ENCODE data around the gene TNPO1. TPM values are rescaled to one million over a fixed set of nuclear protein-coding genes. Genes with fewer than 3 reads are reported as not detected.

TNPO1 gene
- total and polyA plus RNA-seq, 2 of the 8 experiments (the other 6 are each of a cell fraction or from before 2014, with no cell fraction given): 38.5 to 211 TPM

DNA sequence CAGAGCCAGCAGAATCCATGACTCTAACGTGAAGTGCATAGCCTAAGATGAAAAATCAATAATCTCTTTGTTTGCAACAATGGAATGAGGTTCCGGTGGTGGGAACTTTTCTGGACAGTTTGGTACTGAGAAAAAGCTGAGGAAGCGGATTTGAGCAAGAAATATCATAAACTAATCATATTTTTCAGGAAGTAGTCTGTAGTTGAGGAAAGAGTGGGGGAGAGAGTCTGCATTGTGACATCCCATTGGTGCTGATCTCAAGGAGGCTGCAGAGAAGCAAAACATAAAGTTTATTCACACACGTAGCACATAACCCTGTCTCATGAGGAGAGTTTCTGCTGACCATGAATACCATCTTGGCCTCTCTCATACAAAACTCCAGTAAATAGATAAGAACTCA is 123.6 kb downstream of the TNPO1 start:
- Histone ChIP-seq H3K9me3 (ENCODE audit: insufficient read depth in 2 of 2, low read depth in 1 of 2, low read length in 1 of 2) (peaks cover 0 to 5% of the 10 kb centered on the region in 2 experiments; a peak in 2 of 4 replicates), H3K23me2 (ENCODE audit: low read depth, low read length) (no peaks in the 10 kb centered on the region), H3K23ac (ENCODE audit: insufficient read length) (no peak overlapping the region), H2BK20ac (ENCODE audit: low read length) (no peak overlapping the region), H3K79me1 (ENCODE audit: low read depth, low read length) (no peaks in the 10 kb centered on the region), H3K4me3 (ENCODE audit: extremely low read depth in 1 of 4, insufficient read depth in 2 of 4, low read depth in 3 of 4, low read length in 4 of 4) (no peak overlapping the region), H2AFZ (ENCODE audit: low read length) (no peak overlapping the region), H3K27me3 (replicated peaks in 1 of 4; ENCODE audit: control insufficient read depth in 3 of 4, extremely low read depth in 1 of 4, insufficient read depth in 3 of 4, low read length in 3 of 4) (no peaks in the 10 kb centered on the region), H2BK120ac (replicated peaks; ENCODE audit: low read depth, low read length) (no peak overlapping the region), H3K4me1 (replicated peaks in 1 of 4; ENCODE audit: control insufficient read depth in 3 of 4, insufficient read depth in 4 of 4, low read length in 3 of 4) (no peaks in the 10 kb centered on the region), H2BK12ac (ENCODE audit: low read depth, low read length) (no peak overlapping the region), H3K4ac (replicated peaks; ENCODE audit: insufficient read length, low read depth, low read length) (no peak overlapping the region), H2BK15ac (ENCODE audit: low read length) (no peak overlapping the region), H3K36me3 (ENCODE audit: control insufficient read depth in 2 of 4, insufficient read depth in 4 of 4, low read length in 3 of 4) (peaks cover 0 to 2% (median 0%) of the 10 kb centered on the region in 4 experiments; a peak in 1 of 8 replicates), H3K9ac (replicated peaks in 1 of 4; ENCODE audit: extremely low read depth in 1 of 4, low read depth in 3 of 4, low read length in 3 of 4) (no peak overlapping the region), H4K91ac (replicated peaks; ENCODE audit: insufficient read length, low read length) (no peak overlapping the region), H3K79me2 (ENCODE audit: control insufficient read depth in 1 of 2, insufficient read depth in 2 of 2, low read length in 2 of 2) (no peaks in the 10 kb centered on the region), H3K4me2 (ENCODE audit: insufficient read depth in 1 of 2, low read depth in 2 of 2, low read length in 2 of 2) (no peak overlapping the region), H3K27ac (ENCODE audit: low read depth, low read length) (no peak overlapping the region), H2AK5ac (ENCODE audit: low read depth, low read length) (no peak overlapping the region), H4K20me1 (replicated peaks in 1 of 2; ENCODE audit: control insufficient read depth in 1 of 2, insufficient read depth in 2 of 2, low read length in 2 of 2) (no peaks in the 10 kb centered on the region), H3K56ac (replicated peaks; ENCODE audit: insufficient read length, low read depth, low read length) (no peak overlapping the region), H4K8ac (ENCODE audit: extremely low read depth, insufficient read depth, low read length) (no peak overlapping the region), H3K14ac (ENCODE audit: insufficient read length) (no peak overlapping the region), H2BK5ac (ENCODE audit: low read depth, low read length) (no peak overlapping the region), H3K18ac (ENCODE audit: extremely low read depth, low read length) (no peak overlapping the region), H4K5ac (ENCODE audit: insufficient read length, low read depth, low read length) (no peak overlapping the region)
- no peak for DNase-seq (ENCODE audit: low read depth in 1 of 2, low spot score in 2 of 2)
- 66% methylated on average over 4 of the region's 4 CpGs; no CpG with 5 or more reads in 1 of the 2 experiments for WGBS, 2 experiments (ENCODE audit: extremely low coverage in 1 of 2, insufficient coverage in 1 of 2, insufficient read length in 1 of 2, insufficient replicate concordance in 2 of 2, low coverage in 1 of 2, low lambda C conversion rate in 2 of 2, missing lambda C conversion rate in 1 of 2)
- no peak for FAIRE-seq
- ChIA-PET CTCF (ENCODE audit: partially characterized antibody) (interaction anchor here (1.0 kb wide), 1 partner anchor 278 kb away, joined by 3 read pairs; no protein-coding TSS in a partner anchor), POLR2A (ENCODE audit: partially characterized antibody) (no interaction called here)
- TF ChIP-seq TAF1 (IDR thresholded peaks at IDR 0.05; ENCODE audit: low read depth, low read length) (no peak), RXRA (IDR thresholded peaks at IDR 0.05; ENCODE audit: insufficient read depth, low read depth, low read length) (no peak), SRF (IDR thresholded peaks at IDR 0.05; ENCODE audit: low read depth, low read length) (no peak), CTCF (IDR thresholded peaks at IDR 0.05; ENCODE audit: control extremely low read depth in 1 of 3, insufficient read depth in 1 of 3, low read depth in 1 of 3, low read length in 3 of 3) (no peak), EGR1 (IDR thresholded peaks at IDR 0.05; ENCODE audit: borderline replicate concordance, low read depth, low read length) (no peak), GABPA (IDR thresholded peaks at IDR 0.05; ENCODE audit: borderline replicate concordance, insufficient read depth, low read length) (no peak), CHD1 (IDR thresholded peaks at IDR 0.05; ENCODE audit: low read depth, low read length) (no peak), BCL11A (IDR thresholded peaks at IDR 0.05; ENCODE audit: low read depth in 2 of 2, low read length in 2 of 2) (no peak), USF2 (IDR thresholded peaks at IDR 0.05; ENCODE audit: low read length) (no peak)
- TF ChIP-seq, protein P1, sequence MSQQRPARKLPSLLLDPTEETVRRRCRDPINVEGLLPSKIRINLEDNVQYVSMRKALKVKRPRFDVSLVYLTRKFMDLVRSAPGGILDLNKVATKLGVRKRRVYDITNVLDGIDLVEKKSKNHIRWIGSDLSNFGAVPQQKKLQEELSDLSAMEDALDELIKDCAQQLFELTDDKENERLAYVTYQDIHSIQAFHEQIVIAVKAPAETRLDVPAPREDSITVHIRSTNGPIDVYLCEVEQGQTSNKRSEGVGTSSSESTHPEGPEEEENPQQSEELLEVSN (IDR thresholded peaks at IDR 0.05): no peak

Data from H1 (cell line).